Measurements from ENCODE around the gene PEX6. TPM values are rescaled to one million over a fixed set of nuclear protein-coding genes. Genes with fewer than 3 reads are reported as not detected.
"Not testable (repeated sequence)": the region's sequence is repeated elsewhere in the genome, so short reads cannot be mapped to it uniquely, and the experiment has no call there.

Gene PEX6
- total RNA-seq, 1 experiment from 2014 or later, result 26.1 TPM

DNA sequence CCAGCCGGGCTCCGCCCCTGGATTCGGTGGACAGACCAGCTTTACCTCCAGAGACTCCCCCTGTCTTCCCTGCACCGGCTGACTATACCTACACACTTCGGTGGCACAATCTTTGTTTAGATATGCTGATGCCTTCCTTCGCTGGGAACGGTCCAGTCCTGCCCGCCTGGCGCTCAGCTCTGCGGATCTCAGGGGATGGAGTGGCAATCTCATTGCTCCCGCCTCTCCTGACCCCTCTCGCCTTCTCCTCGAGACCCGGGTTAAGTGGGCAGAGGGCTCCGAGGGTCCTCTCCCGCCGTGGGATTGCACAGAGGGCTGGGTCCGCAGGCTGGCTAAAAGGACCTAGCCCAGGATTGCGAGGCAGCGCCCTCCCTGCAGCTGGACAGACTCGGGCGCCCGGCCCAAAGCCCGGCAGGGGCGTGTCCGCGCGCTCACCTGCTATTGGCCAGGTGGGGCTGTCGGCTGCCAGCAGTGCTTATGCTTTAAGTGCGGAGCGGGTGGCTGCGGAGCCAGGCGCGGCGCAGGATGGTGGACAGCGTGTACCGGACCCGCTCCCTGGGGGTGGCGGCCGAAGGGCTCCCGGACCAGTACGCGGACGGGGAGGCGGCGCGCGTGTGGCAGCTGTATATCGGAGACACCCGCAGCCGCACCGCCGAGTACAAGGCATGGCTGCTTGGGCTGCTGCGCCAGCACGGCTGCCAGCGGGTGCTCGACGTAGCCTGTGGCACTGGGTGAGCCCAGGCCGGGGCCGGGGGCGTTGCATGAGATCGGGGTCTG lies 18.6 kb downstream of the PEX6 start, which contains the start of gene GNMT:
Gene GNMT, plus strand, starts transcription at position 512 of the 777 bp plus-strand sequence. Its CDS starts 14 bp downstream, at position 526.
- Histone ChIP-seq H3K36me3 (ENCODE audit: insufficient read depth, low read length, poor library complexity, severe bottlenecking) (peaks cover 9% of the 10 kb centered on the region), H3K9me3 (ENCODE audit: low read depth, low read length, poor library complexity, severe bottlenecking) (no peaks in the 10 kb centered on the region), H3K27me3 (replicated peaks; ENCODE audit: insufficient read depth, low read depth, low read length, poor library complexity) (no peaks in the 10 kb centered on the region), H3K4me3 (ENCODE audit: low read depth, low read length, poor library complexity, severe bottlenecking) (peak within 1 kb of the TSS; percentile 34), H3K27ac (ENCODE audit: low read depth, low read length, poor library complexity, severe bottlenecking) (no peak within 1 kb of the TSS), H3K4me1 (ENCODE audit: insufficient read depth, low read length, poor library complexity, severe bottlenecking) (no peaks in the 10 kb centered on the region)
- ChIA-PET POLR2A (ENCODE audit: low non-redundant PET) (no interaction called here), CTCF (no interaction called here)
- TF ChIP-seq EZH2 (IDR thresholded peaks at IDR 0.05; ENCODE audit: borderline replicate concordance, low read depth, low read length, poor library complexity, severe bottlenecking) (no peak), CTCF (conservative IDR thresholded peaks at IDR 0.05; ENCODE audit: low read depth, low read length) (no peak)
- no peak for DNase-seq (ENCODE audit: low spot score)
- intact Hi-C loops (cut with micrococcal nuclease; ENCODE audit: unreplicated experiment), result no loop called here
- BruUV-seq (replicated peaks), result no TSS peak

DNA sequence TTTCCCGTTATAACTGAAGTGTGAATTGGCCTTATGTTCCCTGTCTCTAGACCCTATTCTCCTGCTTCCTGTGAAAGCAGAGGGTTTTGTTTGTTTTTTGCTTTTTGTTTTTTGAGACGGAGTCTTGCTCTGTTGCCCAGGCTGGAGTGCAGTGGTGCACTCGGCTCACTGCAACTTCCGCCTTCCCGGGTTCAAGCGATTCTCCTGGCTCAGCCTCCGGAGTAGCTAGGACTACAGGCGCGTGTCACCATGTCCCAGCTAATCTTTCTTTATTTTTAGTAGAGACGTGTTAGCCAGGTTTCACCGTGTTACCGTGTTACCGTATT lies 19.1 kb downstream of the PEX6 start:
- no peak for DNase-seq (ENCODE audit: low spot score)
- ChIA-PET CTCF (no interaction called here), POLR2A (ENCODE audit: low non-redundant PET) (no interaction called here)
- TF ChIP-seq EZH2 (IDR thresholded peaks at IDR 0.05; ENCODE audit: borderline replicate concordance, low read depth, low read length, poor library complexity, severe bottlenecking) (no peak), CTCF (conservative IDR thresholded peaks at IDR 0.05; ENCODE audit: low read depth, low read length) (no peak)
- Histone ChIP-seq H3K36me3 (ENCODE audit: insufficient read depth, low read length, poor library complexity, severe bottlenecking) (peaks cover 7% of the 10 kb centered on the region), H3K4me1 (ENCODE audit: insufficient read depth, low read length, poor library complexity, severe bottlenecking) (no peaks in the 10 kb centered on the region), H3K27ac (ENCODE audit: low read depth, low read length, poor library complexity, severe bottlenecking) (no peak overlapping the region), H3K27me3 (replicated peaks; ENCODE audit: insufficient read depth, low read depth, low read length, poor library complexity) (no peaks in the 10 kb centered on the region), H3K9me3 (ENCODE audit: low read depth, low read length, poor library complexity, severe bottlenecking) (no peaks in the 10 kb centered on the region), H3K4me3 (ENCODE audit: low read depth, low read length, poor library complexity, severe bottlenecking) (no peak overlapping the region)
- BruUV-seq (replicated peaks), result no TSS peak
- intact Hi-C loops (cut with micrococcal nuclease; ENCODE audit: unreplicated experiment), result no loop called here

DNA sequence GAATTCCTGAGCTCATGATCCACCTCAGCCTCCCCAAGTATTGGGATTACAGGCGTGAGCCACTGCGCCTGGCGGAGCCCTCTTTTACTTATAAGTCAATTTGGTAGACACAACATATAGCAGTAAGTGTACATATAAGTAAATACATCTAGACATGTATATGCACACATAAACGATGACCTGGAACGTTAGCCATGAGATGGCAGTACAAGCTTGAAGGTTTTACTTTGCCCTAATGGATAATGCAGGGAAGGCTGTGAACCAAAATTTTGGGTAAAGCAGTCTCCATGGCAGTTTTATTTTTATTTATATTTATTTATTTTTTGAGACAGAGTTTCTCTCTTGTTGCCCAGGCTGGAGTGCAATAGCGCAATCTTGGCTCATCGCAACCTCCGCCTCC lies 20.9 kb downstream of the PEX6 start:
- Histone ChIP-seq H3K9me3 (ENCODE audit: low read depth, low read length, poor library complexity, severe bottlenecking) (no peaks in the 10 kb centered on the region), H3K27me3 (replicated peaks; ENCODE audit: insufficient read depth, low read depth, low read length, poor library complexity) (no peaks in the 10 kb centered on the region), H3K4me3 (ENCODE audit: low read depth, low read length, poor library complexity, severe bottlenecking) (no peak overlapping the region), H3K36me3 (ENCODE audit: insufficient read depth, low read length, poor library complexity, severe bottlenecking) (no peaks in the 10 kb centered on the region), H3K27ac (ENCODE audit: low read depth, low read length, poor library complexity, severe bottlenecking) (no peak overlapping the region), H3K4me1 (ENCODE audit: insufficient read depth, low read length, poor library complexity, severe bottlenecking) (no peaks in the 10 kb centered on the region)
- CTCF ChIA-PET, result no interaction called here
- POLR2A ChIA-PET (ENCODE audit: low non-redundant PET), result no interaction called here
- no peak for DNase-seq (ENCODE audit: low spot score)
- intact Hi-C loops (cut with micrococcal nuclease; ENCODE audit: unreplicated experiment), result no loop called here
- BruUV-seq (replicated peaks), result no TSS peak
- TF ChIP-seq CTCF (conservative IDR thresholded peaks at IDR 0.05; ENCODE audit: low read depth, low read length) (0 out of 2 replicates have a peak, but pooled peaks have one; percentile 13), EZH2 (IDR thresholded peaks at IDR 0.05; ENCODE audit: borderline replicate concordance, low read depth, low read length, poor library complexity, severe bottlenecking) (no peak)

DNA sequence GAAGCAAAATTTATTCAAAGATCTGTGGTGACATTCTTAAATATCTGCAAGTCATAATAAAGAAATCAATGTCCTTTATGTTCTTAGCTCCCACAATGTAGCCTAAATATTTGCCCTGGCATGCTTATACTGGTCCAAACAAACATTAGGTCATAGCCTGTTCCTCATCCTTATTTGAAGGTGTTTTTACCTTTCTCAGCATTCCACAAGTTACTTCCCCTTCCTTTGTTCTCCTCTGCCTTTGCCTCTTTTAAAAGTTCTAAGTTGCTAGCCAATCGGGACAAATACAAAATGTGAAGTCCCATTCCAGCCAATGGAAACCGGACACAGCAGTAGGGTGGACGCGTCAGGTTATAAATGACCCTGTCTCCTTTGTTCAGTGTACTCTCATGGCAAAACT lies 24.6 kb downstream of the PEX6 start:
- H3K36me3 ChIP-seq (ENCODE audit: insufficient read depth, low read length, poor library complexity, severe bottlenecking); DNase-seq (ENCODE audit: low spot score); BruUV-seq (replicated peaks); H3K27me3 ChIP-seq (replicated peaks; ENCODE audit: insufficient read depth, low read depth, low read length, poor library complexity); H3K27ac ChIP-seq (ENCODE audit: low read depth, low read length, poor library complexity, severe bottlenecking); intact Hi-C loops (cut with micrococcal nuclease; ENCODE audit: unreplicated experiment); H3K4me3 ChIP-seq (ENCODE audit: low read depth, low read length, poor library complexity, severe bottlenecking); H3K9me3 ChIP-seq (ENCODE audit: low read depth, low read length, poor library complexity, severe bottlenecking); CTCF ChIA-PET; H3K4me1 ChIP-seq (ENCODE audit: insufficient read depth, low read length, poor library complexity, severe bottlenecking): not testable (repeated sequence)
- POLR2A ChIA-PET (ENCODE audit: low non-redundant PET), result interaction anchor here (0.6 kb wide), 1 partner anchor 284 kb away, joined by 6 read pairs; no protein-coding TSS in a partner anchor
